ENCODE results near the gene STAB1.

DNA sequence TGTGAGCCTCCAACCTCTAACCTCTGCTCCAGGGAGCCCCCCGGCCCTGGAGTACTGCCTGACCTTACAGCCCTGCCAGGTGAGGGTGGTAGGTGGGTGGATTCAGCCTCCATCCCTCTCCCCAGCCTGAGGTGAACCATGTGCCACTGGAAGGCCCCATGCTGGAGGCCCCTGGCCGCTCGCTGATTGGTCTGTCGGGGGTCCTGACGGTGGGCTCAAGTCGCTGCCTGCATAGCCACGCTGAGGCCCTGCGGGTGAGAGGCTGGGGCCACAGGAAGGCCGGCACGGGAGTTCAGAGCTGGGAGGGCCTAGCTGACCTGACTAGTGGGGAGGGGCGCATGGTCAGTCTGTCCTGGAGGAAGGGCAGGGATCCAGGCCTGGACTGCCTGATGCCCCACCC lies 19.4 kb downstream of the STAB1 start:
- no peak for TF ChIP-seq EZH2 (IDR thresholded peaks at IDR 0.05)
- no peak for TF ChIP-seq POLR2AphosphoS5 (IDR thresholded peaks at IDR 0.05; ENCODE audit: borderline replicate concordance, low read depth, low read length)

Measured in SK-N-MC (cell line).